LNCAP (cell line): Measurements from ENCODE around the gene SDK1.

Source experiments
- CTCF ChIP-seq: fragments of 450-650 bp; IDR thresholded peaks from 2 replicates; pipeline ENCODE4 v1.5.1; 2017; ENCODE audit warnings: mild to moderate bottlenecking

SDK1 gene

GRCh38 chr7:3953133-3953532, 652.1 kb downstream of the SDK1 start:
- no peak for TF ChIP-seq CTCF

GRCh38 chr7:3953946-3954345, 652.9 kb downstream of the SDK1 start:
- TF ChIP-seq CTCF, result no peak

GRCh38 chr7:3955026-3955425, 654.0 kb downstream of the SDK1 start:
- TF ChIP-seq CTCF, result no peak

DNA sequence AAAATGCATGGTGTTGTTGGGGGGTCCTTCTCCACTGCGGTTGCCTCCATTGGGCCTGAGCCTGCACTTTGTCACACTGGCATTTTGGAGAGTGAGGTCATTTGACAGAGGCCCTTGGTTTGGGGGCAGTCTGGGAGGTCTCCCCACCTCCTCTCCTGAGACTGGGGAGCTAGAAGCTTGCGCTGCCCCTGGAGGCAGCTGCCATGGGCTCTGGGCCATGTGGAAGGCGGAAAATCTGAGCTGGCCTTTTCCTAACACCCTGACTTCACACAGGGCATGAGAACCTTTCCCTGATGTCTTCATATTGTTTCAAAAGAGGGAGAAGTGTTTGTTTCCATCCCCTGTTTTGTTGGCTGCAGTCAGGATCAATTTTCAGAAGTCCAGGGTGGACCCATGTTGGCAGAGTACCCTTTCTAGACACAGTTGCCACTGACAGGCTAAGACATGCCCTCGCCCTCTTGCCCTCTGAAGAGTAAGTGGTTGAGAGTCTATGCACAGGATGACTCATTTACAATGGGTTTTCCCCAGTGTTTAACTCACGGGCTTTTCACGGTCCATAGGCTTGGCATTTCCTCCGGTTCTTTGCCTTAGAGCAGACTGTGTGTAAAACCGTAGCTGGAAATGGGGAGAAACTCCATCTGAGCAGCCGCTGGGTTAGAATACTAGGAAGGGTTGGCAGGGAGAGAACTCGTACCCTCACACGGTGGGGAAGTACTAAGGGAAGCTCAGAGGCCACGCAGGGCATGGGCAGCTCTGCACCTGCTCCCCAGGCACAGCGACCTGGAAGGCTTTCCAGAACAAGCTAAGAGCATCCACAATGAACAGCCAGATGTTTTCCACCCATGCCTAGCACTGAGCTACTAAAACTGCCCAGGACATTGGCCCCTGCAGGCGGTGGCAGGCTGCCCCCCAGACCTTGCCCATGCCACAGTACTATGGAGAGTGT, 655.0 kb downstream of the SDK1 start:
- no peak for TF ChIP-seq CTCF

DNA sequence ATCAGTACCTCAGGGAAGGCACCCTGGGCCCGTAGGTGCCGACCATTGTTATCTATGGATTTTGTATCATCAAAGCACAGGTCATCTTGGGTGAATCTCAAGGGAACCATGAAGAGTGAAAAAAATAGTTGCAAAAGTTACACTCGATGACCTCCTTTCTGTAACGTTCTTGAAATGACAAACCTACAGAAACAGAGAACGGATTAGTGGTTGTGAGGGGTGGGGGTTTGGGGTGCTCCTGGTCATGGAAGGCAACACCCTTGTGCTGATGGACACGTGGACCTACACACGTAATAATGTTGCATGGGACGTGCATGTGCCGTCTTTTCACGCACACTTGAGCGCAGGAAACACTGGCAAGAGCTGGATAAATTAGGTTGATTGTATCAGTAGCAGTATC, 655.9 kb downstream of the SDK1 start:
- no peak for TF ChIP-seq CTCF

DNA sequence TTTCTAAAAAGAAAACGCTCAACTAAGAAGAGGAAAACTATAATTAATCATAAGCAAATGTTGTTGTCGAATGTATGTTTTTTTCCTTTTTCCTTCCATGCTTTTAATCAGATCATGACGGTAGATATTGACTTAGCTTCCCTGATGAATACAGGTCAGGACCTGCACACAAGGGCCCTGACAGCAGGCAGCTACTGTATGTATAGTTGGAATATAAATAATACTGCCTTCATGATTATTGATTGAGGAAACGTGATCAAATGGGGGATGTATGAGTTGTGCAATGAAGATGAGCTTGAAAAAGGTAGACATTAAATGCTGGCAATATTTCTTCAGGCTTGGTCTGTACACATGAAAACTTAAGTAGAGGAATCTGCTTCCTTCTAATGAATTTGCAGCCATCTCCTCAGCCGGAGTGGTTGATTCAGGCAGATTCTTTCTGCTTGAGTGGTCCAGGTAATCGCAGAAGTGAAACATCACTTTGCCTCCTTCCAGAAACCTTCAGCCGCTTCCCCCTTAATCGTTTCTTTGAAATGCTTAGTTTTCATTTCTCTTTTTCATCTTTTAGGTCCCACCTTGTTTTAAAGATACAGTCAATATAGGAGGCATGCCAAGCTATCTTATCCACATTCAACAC, 656.5 kb downstream of the SDK1 start:
- no peak for TF ChIP-seq CTCF

DNA sequence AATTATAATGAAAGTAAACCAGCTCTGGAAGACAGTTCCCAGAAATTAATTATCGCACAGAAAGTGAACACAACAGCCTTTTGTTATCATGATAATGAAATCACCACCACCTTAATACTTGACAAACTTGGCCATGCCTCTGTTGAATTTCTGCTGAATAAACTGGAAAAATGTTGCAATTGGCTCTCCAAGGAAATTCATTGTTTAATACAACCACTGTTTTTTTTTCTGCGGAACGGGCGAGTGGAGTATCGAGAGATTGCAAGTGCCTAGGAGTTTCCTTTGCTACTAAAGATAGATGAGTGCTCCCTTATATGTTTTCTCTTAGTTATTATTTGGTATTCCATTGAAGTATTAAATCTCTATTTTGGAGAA, 657.0 kb downstream of the SDK1 start:
- no peak for TF ChIP-seq CTCF
